Measurements from ENCODE around the gene GALNTL6.

The GALNTL6 gene

DNA sequence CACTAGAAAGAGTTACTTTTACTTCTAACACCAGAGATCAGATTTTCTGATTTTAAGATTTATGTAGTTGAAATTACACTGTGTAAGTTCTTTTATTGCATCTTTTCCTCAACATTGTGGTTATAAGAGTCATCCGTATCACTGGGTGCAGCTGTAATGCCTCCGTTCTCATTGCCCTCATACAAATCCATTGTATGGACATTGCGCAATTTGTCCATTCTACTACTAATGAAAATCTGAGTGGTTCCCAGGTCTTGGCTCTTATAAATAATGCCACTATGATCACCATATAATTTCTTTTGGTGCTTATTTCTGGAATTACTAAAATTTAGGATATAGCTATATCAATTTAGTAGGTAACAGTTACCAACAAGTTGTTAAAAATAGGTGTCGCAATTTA, 741.4 kb downstream of the GALNTL6 start:
- no peak for DNase-seq (ENCODE audit: low read depth)

DNA sequence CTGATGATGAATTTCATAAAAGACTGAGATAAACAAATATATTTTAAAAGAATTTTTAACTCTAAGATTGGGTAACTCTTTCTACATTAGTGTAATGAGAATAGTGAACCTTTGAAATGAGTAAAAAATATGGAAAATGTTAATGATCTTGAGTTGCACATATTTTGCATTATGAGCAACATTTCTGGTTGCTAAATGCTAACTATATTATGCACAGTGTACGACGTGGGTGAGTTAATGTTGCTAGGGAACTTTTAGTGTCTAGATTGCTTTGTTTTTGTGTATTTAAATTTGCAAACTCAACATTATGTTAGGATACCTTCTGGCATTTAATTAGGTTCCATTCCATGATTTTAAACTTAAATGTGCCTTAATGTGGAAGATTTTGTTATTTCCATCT, 742.5 kb downstream of the GALNTL6 start:
- DNase-seq (ENCODE audit: low read depth), result no peak

DNA sequence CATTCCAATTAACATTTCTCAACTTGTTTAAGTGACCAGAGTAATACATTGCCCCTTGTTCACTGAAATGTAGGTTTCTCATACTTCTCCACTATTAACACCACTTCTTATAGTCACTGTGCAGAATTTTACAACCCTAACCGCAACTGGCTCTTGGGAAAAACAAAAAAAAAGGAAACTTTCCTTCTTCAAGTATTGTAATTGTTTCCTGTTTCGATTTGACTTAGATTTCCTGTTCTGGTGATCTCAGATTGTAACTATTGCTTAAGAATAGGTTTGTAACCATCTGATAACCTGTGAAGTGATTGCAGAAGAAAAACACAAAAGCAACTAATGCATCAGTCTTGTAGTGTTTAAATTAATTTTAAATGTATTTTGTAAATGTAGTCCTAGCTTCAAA, 760.7 kb downstream of the GALNTL6 start:
- DNase-seq (ENCODE audit: low read depth), result no peak

DNA sequence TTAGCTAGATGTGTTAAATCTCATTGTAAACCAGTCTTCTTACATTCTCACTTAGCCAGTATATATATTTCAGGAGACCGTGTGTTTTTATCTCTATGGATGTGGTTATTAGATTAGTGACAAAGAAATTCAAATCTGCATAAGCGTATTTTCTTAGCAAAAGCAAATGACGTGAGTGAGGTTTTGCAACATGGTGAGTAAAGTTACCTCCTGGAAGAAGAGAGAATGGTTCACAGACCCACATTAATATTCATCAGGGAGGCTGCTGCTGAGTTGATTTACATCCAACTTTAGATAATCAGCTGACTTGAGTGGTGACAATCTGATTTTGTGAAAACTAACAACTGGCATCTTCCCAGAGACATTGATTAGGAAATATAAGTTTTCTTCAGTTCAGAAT, 765.5 kb downstream of the GALNTL6 start:
- no peak for DNase-seq (ENCODE audit: low read depth)

GRCh38 chr4:172584816-172585215, 771.6 kb downstream of the GALNTL6 start:
- no peak for DNase-seq (ENCODE audit: low read depth)

- DNase-seq (ENCODE audit: low read depth), result no peak
Observed at GRCh38 chr4:172596206-172596605, 783.0 kb downstream of the GALNTL6 start.

- no peak for DNase-seq (ENCODE audit: low read depth)
Observed at GRCh38 chr4:172599554-172599953, 786.4 kb downstream of the GALNTL6 start.

- DNase-seq (ENCODE audit: low read depth), result no peak
Observed at GRCh38 chr4:172601195-172601594, 788.0 kb downstream of the GALNTL6 start.

- no peak for DNase-seq (ENCODE audit: low read depth)
Observed at GRCh38 chr4:172619218-172619617, 806.0 kb downstream of the GALNTL6 start.

GRCh38 chr4:172619798-172620197, 806.6 kb downstream of the GALNTL6 start:
- no peak for DNase-seq (ENCODE audit: low read depth)

DNA sequence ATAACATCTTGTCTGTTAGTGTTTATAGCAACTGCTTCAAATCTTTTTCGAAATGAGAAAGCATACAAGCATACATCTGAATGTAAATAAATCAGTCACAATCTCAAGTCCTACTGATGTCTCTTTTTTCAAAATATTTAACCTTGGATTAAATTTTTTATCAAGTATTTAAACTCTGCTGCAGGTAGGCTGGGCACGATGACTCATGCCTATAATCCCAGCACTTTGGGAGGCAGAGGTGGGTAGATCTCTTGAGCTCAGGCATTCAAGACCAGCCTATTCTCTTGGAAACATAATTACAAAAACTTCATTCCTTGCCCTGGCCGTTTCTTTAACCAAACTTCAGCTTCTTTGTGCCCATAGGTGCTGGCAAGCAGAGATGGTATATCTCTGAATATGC, 815.1 kb downstream of the GALNTL6 start:
- no peak for DNase-seq (ENCODE audit: low read depth)

GRCh38 chr4:172630280-172630679, 817.1 kb downstream of the GALNTL6 start:
- DNase-seq (ENCODE audit: low read depth), result no peak

DNA sequence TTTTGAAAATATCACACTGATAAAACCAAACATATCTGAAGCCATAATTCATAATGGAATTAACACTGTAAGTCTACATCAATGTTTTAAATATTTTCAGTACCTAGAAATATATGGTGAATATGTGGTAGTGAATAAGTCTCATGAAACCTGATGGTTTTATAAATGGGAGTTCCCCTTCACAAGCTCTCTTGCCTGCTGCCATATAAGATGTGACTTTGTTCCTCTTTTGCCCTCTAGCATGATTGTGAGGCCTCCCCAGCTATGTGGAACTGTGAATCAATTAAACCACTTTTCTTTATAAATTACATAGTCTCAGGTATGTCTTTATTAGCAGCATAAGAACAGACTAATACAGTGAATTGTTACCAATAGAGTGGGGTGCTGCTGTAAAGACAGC, 818.6 kb downstream of the GALNTL6 start:
- no peak for DNase-seq (ENCODE audit: low read depth)

DNA sequence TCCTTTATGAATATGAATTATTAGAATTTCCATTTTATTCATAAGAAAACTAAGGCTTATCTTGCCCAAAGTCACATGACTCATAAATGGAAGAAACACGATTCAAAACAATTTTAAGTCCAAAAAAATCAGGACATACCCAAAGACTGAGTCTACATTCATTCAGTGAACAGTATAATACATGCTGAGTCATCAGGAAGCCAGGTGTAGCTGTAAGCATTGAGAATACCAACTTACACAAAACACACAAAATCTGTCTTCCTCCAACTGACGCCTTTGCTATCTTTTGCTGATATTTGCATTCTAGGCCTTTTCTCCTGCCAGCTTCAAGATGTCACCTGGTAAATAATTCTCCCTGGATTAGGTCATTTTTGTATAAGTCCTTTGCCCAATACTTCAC, 835.3 kb downstream of the GALNTL6 start:
- no peak for DNase-seq (ENCODE audit: low read depth)

- no peak for DNase-seq (ENCODE audit: low read depth)
Observed at GRCh38 chr4:172649143-172649542, 835.9 kb downstream of the GALNTL6 start.

GRCh38 chr4:172650758-172651530, 837.7 kb downstream of the GALNTL6 start:
- no peak for DNase-seq (ENCODE audit: low read depth)

DNA sequence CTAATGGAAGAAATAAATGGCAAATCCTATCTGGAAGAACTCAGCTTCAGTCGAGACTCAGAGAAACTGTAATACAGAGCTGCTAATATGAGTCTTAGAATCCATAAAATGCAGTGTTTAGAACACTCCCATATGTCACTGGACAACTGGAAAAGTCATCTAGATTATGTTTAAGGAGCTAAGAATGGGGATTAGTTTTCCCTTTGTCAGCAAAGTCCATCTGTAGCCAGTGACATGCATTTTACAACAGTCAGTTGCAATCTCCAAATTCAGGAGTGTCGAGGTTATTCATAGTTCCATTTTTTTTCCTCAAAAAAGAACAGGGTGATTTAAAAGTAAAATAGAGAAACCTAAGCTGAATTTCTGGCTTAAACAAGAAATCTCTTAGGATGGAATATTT, 838.8 kb downstream of the GALNTL6 start:
- DNase-seq (ENCODE audit: low read depth), result no peak

- DNase-seq (ENCODE audit: low read depth), result no peak
Observed at GRCh38 chr4:172652369-172652768, 839.2 kb downstream of the GALNTL6 start.

DNA sequence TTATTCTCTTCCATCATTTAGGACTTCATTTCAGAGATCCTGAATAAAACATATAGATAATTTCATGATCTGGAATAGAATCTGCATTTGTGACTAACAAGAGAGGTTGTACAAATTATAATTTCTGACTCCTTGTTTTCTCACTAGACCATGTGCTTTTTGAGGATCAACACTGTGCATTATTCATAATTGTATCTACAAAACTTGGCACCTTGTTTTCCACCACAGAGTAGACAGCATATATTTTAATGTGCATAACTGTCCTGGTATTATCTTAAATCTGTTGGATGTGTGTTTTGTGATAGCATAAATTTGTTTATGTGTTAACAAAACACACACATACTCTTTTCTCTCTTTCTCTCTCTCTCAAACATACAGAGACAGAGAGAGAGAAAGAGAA, 840.5 kb downstream of the GALNTL6 start:
- no peak for DNase-seq (ENCODE audit: low read depth)

- DNase-seq (ENCODE audit: low read depth), result no peak
Observed at GRCh38 chr4:172654457-172654856, 841.3 kb downstream of the GALNTL6 start.

- no peak for DNase-seq (ENCODE audit: low read depth)
Observed at GRCh38 chr4:172656055-172656454, 842.9 kb downstream of the GALNTL6 start.

DNA sequence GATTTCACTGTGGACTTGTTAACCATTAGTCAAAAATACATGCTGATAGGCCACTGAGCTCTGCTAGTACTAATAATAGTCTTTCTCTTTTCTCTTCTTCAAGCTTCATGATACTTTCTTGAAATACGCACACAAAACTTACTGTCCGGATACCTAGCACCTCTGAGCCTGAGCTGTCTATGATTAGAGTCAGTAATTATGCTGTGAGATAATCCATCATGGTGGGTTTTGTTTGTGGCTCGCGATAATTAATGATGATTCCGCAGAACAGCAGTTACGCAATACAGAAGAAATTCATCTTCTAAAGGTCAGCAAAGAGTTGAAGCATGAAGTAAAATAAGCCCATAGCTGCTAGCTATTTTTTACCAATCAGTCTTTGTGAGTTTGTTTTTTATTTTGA, 843.9 kb downstream of the GALNTL6 start:
- DNase-seq (ENCODE audit: low read depth), result no peak

GRCh38 chr4:172660251-172660650, 847.0 kb downstream of the GALNTL6 start:
- no peak for DNase-seq (ENCODE audit: low read depth)

DNA sequence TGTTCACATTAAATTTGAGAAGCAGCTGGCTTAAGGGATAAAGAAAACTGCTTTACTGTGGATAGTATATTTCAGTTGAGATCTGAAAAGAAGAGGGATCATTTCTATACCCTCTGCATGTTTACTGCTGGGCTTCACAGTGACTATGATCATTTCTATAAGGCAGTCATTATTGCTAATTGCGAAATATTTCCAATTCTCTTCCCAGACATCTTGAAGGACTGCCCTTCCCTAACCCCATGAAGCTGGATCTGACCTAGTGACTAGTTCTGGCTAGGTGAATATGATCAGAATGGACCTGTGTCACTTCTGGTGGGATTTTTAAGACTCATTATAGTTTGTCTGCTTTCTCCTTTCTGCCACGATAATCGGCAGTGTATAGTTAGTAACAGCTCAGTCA, 848.9 kb downstream of the GALNTL6 start:
- no peak for DNase-seq (ENCODE audit: low read depth)
